ENCODE data around the gene DACH1.

- TF ChIP-seq POLR2A (IDR thresholded peaks at IDR 0.05) (no peak), CTCF (IDR thresholded peaks at IDR 0.05) (no peak)
Measured at GRCh38 chr13:71644579-71644978, 222.4 kb downstream of the DACH1 start.
